Measurements from ENCODE around the gene CHN2.

The CHN2 gene

DNA sequence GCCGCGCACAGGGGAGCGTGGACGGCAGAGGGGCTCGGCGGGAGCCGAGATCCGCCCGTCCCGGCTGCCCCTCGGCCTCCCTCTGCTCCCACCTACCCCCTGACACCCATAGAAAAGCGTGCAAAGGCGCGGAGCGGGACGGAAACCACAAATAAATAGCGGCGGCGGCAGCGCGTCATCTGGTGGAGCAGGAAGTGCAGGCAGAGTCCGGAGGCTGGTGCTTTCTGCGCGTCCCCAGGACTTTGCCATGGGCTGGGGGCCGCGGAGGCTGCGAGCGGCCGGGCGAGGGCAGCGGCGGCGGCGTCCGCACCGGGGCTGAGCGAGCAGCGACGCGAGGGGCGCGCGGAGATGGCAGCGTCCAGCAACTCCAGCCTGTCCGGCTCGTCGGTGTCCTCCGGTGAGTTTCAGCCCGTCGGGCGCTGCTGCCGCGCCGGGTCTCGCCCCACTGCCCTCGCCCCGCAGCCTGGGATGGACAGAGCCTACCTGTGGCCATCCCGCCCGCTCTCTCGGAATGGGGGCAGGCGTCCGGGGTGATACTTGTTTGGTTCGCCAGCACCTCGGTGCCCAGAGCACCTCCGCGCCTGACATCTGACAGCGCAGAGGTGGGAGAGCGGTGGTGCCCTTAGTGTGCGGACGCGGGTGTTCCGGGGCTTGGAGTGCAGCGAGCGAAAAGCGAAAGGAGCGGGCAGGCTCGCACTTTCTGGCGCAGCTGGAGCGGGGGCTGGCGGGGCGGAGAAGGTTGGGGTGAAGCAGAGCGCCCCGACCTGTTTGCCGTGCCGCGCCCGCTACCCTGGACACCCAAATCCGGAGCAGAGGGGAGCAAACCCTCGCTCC, at the start of gene CHN2:
TSS of gene CHN2 (plus strand) at position 182 of the 834 bp plus-strand sequence.
- DNase-seq, result peak; percentile 15

GRCh38 chr7:29145553-29146056, 49.0 kb upstream of the CHN2 start:
- DNase-seq, result no peak

DNA sequence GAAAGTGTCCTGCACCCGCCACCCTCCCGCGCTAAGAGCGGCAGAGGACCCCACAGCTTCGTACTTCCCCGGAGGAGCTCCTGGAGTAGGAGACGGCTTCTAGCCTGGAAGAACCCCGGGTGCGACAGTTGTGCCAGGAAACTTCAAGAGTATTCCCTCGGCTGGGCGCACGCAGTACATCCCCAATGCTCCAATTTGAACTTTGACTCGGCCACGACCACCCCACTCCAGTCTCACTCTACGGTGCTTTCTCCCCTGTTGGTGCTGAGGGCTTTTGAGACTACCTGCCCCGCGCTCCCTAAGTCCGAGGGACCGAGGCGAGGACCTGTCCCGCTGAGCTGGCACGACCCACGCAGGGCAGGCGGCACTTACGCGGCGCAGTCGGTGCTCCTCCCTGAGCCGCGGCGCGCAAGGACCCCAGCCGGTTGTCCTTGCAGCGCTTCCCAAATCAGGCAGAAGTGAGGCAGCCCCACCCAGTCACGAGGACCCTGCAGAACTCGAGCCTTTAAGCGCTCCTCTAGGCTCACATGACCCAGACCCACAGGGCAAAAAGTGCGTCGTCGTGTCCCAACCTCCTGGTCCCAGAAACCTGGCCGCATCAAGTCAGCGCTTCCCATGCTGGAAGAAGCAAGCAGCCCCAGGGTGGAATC, 48.4 kb upstream of the CHN2 start, which contains the start of gene CPVL:
TSS of gene CPVL (minus strand) at position 481 of the 650 bp plus-strand sequence. CDS start 25,476 bp downstream, outside the sequence.
- peak; percentile 59 for DNase-seq

DNA sequence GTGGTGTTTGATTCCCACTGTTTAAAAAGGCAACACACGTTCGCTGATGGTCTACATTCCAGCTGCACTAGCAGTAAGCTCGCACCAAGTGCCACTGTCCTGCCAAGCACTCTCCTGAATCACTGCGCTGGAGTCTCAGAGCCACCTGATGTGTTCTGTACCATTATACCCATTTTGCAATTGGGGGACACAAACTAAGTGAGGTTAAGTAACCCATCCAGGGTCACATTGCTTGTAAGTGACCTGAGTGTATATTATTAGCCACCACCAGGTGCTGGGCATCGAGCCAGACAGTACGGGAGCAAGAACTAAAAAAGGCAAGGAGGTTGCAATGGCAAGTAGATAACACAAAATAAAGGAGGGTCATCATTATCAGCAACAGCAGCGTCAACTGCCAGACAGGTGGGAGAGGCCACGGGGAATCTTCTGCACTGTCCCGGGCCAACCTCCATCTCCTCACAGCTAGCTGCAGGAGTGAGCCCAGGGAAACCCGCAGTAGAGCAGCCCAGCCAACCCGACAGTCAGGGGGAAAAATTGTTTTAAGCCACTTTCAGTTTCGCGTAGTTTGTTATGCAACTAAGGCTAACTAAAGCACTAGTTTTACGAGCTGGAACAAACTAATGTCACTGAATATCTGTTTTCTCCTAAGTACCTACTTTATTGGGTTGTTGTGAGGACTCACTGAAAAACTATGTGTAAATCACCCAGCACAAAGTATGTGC, 47.5 kb upstream of the CHN2 start:
- DNase-seq, result no peak

GRCh38 chr7:29147821-29148220, 46.8 kb upstream of the CHN2 start:
- DNase-seq, result no peak

GRCh38 chr7:29149036-29149435, 45.5 kb upstream of the CHN2 start:
- DNase-seq, result no peak

- DNase-seq, result no peak
Observed at GRCh38 chr7:29150856-29151255, 43.7 kb upstream of the CHN2 start.

DNA sequence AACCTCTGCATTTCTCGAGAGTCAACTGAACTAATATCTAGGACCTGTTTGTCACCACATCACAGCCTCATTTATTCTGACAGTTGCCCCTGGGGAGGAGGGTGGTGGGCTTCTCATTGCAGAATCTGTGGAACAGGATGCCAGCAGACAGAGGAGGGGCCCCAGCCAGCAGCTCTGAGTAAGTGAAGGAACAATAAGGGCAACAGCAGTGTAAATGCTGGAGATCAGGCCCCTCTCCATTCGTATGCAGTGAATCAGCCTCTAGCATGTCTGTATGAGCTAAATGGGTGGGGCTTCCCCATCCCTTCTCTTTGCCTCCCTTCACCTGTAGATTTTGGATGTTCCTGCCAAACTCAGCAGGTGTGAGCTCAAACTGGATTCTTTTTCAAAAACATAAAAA, 40.5 kb upstream of the CHN2 start:
- DNase-seq, result no peak

DNA sequence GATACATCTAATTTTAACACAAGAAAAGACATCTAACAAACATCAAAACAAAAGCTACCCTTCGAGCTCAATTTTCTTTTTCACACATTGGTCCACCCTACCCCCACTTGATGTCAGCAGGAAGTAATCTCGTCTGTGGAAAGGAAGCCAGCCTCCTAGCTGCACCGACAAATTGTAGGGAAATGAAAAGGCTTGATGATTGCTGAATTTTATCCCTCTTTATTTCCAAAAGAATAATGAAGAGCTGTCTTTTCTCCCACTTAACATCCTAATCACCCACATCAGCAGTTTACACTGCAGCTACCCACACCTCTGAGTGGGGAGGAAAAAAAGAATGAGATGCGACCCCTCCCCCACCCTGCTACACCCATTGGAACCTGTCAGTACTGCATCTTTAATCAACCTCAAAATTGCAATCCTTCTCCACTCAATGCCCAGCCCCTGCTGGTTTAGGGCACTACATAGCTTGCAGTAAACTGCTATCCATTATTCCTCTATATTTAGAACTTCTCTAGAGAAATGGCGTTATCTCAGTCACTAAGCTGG, 37.6 kb upstream of the CHN2 start:
- DNase-seq, result no peak

DNA sequence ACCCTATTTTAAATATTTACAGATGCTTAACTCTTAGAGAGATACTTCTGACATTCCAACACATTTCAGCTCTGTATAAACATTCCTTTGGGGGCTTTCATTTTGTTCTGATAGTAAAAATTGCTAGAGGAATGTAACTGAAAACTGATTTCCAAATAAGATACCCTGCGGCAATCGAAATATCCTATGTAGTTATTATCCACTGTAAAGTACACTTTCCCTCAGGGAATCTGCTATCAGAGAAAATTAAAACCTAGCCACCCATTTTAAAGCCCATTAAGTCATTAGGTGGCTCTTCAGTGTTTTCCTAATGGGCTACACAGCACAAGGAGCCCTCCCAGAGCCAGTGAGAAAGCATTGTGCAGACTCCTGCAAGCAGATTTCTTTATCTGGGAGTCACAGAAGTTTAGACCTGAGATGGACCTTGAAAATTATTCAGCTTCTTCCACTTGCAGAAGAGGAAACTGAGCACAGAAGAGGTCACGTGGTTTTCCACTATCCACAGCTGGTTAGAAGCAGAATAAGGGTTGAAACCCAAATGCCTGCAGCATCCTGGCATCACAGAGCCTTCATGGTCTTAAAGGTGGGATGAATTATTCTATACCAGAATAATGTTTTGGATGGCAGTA, 35.7 kb upstream of the CHN2 start:
- DNase-seq, result no peak

GRCh38 chr7:29160080-29160479, 34.5 kb upstream of the CHN2 start:
- DNase-seq, result no peak

DNA sequence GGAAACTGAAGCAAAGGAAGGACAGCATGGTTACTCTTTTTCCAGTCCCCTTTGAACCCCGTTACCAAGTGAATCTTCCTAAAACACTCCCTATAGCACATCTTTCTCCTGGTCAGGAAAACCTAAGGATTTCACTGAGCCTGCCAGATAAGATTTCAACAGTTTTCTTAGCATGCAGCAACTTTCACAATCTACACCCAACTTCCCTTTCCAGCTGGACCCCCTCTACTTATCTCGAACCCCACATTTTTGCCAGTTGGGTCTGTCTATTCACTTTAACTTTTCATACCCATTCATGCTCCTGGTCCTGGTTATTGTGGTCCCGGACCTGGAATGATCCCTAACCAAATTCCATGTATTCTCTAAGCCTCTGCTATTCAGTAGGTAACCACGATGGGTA, 33.3 kb upstream of the CHN2 start:
- no peak for DNase-seq

DNA sequence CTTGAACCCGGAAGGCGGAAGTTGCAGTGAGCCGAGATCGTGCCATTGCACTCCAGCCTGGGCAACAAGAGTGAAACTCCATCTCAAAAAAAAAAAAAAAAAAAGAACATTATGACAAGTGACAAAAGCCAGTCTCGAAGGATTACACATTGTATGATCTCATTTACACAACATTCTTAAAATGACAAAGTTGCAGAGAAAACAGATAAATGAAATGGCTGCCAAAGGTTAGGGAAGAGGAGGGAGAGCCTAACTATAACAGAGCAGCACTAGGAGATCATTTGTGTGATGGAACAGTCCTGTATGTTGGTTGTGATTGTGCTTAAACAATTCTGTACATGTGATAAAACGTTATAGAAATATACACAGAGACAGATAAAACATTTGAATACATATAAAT, 32.0 kb upstream of the CHN2 start:
- no peak for DNase-seq

- DNase-seq, result no peak
Observed at GRCh38 chr7:29163854-29164253, 30.7 kb upstream of the CHN2 start.

GRCh38 chr7:29167721-29168120, 26.9 kb upstream of the CHN2 start:
- DNase-seq, result no peak

DNA sequence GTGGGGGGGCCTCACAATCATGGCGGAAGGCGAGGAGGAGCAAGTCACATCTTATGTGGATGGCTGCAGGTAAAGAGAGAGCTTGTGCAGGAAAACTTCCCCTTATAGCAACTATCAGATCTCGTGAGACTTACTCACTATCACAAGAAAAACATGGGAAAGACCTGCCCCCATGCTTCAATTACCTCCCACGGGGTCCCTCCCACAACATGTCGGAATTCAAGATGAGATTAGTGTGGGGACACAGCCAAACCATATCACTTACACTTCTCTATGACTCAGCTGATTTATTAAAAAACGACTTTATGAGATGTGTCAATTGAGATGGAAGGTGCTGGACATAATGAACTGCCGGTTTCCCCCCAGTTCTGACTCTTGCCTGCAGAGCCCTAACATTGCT, 23.8 kb upstream of the CHN2 start:
- no peak for DNase-seq

DNA sequence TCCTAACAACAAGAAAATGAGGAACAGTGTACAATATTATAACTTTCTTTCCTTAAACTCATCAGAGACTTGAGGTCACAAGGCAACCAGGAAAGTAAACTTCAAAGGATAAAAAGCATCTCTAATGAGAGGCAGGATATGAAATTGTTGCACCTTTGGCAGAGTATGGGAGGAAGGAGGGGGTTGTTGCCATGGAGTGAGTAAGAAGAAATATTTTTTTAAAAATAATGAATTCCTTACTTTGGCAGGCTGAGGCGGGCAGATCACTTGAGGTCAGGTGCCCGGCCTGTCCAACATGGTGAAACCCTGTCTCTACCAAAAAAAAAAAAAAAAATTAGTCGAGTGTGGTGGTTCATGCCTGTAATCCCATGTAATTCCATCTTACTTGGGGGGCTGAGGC, 21.1 kb upstream of the CHN2 start:
- DNase-seq, result no peak

GRCh38 chr7:29177963-29178600, 16.5 kb upstream of the CHN2 start:
- no peak for DNase-seq

DNA sequence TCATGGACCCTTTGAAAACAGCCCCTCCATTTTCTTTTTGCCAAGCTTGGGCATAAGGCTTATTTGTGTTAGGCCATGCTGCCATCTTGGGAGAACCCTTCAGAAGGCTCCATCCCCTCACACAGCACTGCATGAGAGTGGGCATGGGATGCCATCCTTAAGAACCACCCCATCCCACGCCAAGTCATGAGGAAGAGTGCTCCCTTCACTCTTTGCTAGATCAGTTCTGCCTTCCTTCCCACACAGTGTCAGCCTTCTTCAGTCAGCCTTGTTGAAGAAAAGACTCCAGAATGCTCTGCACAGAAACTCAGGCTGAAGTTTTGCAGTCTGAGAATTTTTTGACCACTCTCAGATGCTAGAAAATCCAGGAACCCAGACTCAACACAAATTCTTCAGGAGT, 15.5 kb upstream of the CHN2 start:
- DNase-seq, result no peak

DNA sequence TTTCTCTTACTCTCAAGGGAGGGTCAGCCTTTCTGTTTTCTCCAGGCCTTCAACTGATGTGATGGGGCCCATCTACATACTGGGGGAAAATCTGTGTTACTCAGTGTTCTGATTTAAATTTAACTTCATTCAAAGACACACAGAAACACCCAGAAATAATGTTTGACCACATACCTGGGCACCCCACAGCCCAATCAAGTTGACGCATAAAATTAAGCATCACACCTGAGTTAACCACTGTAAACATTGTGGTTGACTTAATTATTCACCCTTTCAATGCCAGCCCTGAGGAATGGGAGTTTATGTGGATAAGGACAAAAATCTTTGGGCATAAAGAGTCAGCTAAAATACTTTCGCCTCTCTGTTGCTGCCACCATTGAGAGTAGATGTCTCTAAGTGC, 10.0 kb upstream of the CHN2 start:
- no peak for DNase-seq

- no peak for DNase-seq
Observed at GRCh38 chr7:29185613-29186012, 9.0 kb upstream of the CHN2 start.

GRCh38 chr7:29189743-29190201, 4.8 kb upstream of the CHN2 start:
- peak; percentile 65 for DNase-seq
